ENCODE results near the gene ACBD3.

ACBD3 gene

DNA sequence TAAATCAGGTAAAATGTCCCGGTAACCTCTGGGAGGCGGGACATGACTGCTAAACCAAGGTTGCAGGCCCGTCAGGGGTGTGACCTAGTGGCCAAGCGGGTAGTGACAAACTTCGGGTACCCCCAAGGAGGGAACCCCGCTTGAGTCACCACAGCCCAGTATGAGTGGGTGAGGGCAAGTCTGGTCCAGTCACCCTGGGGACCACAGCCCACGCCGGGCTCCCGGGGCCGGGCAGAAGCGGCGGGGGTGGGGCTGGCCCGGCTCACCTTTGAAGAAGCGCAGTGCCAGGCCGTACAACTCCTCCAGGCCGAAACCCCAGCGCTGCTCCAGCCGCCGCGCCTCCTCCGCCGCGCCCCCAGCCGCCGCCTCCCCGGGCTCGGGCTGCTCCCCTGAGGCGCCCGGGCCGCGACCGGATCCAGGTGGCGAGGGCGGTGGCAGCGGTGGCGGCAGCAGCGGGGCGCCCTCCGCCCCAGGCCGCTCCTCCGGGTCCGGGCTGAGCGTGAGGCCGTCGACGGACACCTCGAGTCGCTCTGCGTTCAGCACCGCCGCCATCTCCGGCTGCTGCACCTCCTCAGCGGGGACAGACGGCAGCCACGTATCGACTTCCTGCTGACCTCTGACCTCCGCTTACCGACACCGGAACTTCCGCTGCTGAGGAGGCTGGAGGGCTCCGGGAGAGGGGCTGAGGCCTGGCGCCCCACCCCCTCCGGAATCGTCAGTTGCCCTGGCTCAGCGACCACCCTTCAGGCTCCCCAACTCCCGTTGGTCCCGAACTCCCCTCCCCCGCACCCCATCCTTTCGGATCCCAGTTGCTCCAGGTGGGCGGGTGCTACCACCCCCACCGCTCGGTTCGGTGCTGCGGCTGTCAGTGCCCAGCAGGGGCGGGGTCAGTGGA lies at the start of gene ACBD3:
TSS of gene ACBD3 (minus strand) at position 618 of the 895 bp plus-strand sequence. CDS start at position 552, 66 bp downstream.
- TF ChIP-seq, protein P1, sequence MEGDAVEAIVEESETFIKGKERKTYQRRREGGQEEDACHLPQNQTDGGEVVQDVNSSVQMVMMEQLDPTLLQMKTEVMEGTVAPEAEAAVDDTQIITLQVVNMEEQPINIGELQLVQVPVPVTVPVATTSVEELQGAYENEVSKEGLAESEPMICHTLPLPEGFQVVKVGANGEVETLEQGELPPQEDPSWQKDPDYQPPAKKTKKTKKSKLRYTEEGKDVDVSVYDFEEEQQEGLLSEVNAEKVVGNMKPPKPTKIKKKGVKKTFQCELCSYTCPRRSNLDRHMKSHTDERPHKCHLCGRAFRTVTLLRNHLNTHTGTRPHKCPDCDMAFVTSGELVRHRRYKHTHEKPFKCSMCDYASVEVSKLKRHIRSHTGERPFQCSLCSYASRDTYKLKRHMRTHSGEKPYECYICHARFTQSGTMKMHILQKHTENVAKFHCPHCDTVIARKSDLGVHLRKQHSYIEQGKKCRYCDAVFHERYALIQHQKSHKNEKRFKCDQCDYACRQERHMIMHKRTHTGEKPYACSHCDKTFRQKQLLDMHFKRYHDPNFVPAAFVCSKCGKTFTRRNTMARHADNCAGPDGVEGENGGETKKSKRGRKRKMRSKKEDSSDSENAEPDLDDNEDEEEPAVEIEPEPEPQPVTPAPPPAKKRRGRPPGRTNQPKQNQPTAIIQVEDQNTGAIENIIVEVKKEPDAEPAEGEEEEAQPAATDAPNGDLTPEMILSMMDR (IDR thresholded peaks at IDR 0.05; ENCODE audit: borderline replicate concordance, insufficient read depth, low read depth, low read length), result 0 out of 2 replicates have a peak, but pooled peaks have one; percentile 16
- peak within 1 kb of the TSS; percentile 85 for H3K4me3 ChIP-seq (ENCODE audit: low read depth, low read length)

DNA sequence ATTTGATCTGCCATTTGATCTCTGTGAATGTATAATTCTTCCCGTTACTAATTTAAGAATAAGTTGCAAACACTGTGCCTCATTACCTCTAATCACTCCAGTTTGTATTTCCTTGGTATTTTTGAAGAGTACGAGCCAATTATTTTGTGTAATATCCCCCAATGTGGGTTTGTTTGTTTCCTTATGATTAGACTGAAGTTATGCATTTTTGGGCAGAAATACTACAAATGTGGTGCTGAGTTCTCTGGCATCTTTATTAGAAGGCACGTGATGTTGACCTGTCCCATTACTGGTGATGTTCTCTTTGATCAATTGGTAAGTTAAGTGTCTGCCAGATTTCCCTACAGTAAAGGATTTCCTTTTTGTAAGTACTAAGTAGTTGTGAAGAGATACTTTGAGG lies 47.3 kb upstream of the ACBD3 start:
- H3K4me3 ChIP-seq (ENCODE audit: low read depth, low read length), result no peak overlapping the region
- TF ChIP-seq, protein P1 (IDR thresholded peaks at IDR 0.05; ENCODE audit: borderline replicate concordance, insufficient read depth, low read depth, low read length), result no peak

GRCh38 chr1:226233293-226233692 lies 46.8 kb upstream of the ACBD3 start:
- no peak overlapping the region for H3K4me3 ChIP-seq (ENCODE audit: low read depth, low read length)
- TF ChIP-seq, protein P1 (IDR thresholded peaks at IDR 0.05; ENCODE audit: borderline replicate concordance, insufficient read depth, low read depth, low read length), result no peak

DNA sequence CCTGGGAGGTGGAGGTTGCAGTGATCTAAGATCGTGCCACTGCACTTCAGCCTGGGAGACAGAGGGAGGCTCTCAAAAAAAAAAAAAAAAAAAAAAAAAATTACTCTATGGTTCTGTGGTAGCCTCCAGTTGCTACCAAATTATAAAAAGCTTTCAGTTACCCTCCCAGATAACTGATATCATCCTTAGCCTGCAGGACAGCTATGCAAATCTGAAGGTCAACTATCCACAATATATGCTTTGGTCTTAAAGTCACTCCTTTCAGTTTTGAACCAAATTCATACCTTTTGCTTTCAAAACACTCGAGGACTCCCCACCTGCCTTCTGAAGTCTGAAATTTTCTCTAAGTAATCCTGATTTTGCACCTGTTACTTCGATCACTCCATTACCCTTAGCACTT lies 40.1 kb upstream of the ACBD3 start:
- no peak overlapping the region for H3K4me3 ChIP-seq (ENCODE audit: low read depth, low read length)
- TF ChIP-seq, protein P1 (IDR thresholded peaks at IDR 0.05; ENCODE audit: borderline replicate concordance, insufficient read depth, low read depth, low read length), result no peak

GRCh38 chr1:226223786-226224244 lies 37.3 kb upstream of the ACBD3 start:
- TF ChIP-seq, protein P1 (IDR thresholded peaks at IDR 0.05; ENCODE audit: borderline replicate concordance, insufficient read depth, low read depth, low read length), result peak; percentile 17; the same call in 1 of the 2 replicates
- H3K4me3 ChIP-seq (ENCODE audit: low read depth, low read length), result peak overlapping the region; percentile 70

- TF ChIP-seq, protein P1 (IDR thresholded peaks at IDR 0.05; ENCODE audit: borderline replicate concordance, insufficient read depth, low read depth, low read length), result no peak
- H3K4me3 ChIP-seq (ENCODE audit: low read depth, low read length), result peak within 1 kb of the TSS; percentile 70
Measured at GRCh38 chr1:226223157-226223785, 36.7 kb upstream of the ACBD3 start, which contains the start of gene MIXL1. MIXL1 (plus strand) TSS chr1:226223664; CDS start chr1:226223682, 18 bp downstream.

All from GM12875 (cell line).